Measurements from ENCODE around the gene OSBPL2. TPM values are rescaled to one million over a fixed set of nuclear protein-coding genes. Genes with fewer than 3 reads are reported as not detected.

Gene OSBPL2
- total RNA-seq (2014; rRNA removed; shearing (Covaris generic)) = 44.9 and 49.8 TPM in 2 replicates

DNA sequence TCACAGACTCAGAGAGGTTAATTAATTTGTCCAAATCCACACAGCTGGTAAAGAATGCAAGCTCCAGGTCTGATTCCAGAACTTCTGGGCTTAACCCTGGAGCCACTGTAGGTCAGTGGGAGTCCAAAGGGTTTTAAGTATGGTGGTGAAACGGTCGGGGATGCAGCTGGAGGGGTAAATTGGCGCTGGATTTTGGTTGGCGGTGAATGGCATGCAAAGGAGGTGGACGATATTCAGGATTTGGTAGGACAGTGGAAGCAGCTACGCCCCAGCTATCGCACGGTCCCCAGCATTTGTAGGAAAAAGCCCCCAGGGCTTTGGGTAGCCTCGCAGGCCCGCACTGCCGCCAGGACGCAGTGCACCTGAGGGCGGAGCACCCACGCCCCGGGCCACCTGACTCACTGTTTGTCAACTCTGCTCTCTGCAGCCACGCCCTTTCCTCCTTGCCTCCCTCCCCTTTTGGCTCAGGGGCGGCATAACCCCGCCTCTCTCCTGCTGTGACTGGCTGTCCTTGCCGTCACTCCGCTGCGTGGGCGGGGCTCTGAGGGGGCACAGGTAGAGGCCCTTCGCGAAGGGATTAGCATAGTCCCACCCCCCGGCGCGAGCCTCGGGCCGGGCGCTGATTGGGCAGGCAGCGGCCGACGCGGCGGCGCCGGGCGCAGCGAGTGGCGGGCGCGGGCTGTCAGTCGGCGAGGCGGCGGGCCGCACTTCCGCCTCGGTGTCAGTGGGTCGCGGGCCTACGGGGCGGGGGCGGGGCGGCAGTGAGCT, at the start of gene OSBPL2:
OSBPL2 (plus strand) TSS at position 721 of the 768 bp plus-strand sequence. CDS start 17,664 bp downstream, outside the sequence.
- peak; percentile 100 for DNase-seq (ENCODE audit: low spot score)

- no peak for DNase-seq (ENCODE audit: low spot score)
Observed at GRCh38 chr20:62190639-62191411, 47.5 kb upstream of the OSBPL2 start.

DNA sequence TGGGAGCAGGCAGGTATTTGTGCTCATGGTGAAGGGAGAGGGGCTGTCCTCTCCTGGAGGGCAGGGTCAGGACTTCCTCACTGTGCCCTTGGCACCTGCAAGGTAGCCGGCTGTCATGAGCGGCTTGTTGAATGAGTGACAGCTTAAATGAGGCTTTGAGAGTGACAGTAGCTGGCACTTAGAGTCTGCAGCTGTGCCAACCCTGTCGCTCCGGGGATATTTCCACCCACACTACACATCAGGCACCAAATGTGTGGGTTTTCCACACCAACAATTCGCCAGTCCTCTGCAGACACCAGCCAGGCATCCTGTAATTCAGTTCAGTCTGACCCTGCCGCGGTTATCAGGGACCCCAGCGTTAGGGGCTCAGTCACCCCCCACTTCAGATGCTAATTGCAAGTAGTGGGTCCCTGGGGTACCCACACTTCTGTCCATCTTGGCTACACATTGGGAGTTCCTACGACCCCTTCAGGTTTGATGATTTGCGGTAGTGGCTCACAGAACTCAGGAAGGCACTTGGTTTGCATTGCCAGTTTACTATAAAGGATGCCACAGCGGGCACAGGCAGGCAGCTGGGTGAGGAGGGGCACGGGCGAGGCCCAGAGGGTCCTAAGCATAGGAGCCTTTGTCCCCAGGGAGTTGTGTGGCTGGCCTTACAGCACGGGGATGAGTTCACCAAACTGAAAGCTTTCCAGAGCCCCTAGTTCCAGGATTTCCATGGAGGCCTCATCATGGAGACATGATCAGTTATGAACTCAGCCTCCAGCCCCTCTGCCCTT, 46.4 kb upstream of the OSBPL2 start:
- DNase-seq (ENCODE audit: low spot score) = no peak

DNA sequence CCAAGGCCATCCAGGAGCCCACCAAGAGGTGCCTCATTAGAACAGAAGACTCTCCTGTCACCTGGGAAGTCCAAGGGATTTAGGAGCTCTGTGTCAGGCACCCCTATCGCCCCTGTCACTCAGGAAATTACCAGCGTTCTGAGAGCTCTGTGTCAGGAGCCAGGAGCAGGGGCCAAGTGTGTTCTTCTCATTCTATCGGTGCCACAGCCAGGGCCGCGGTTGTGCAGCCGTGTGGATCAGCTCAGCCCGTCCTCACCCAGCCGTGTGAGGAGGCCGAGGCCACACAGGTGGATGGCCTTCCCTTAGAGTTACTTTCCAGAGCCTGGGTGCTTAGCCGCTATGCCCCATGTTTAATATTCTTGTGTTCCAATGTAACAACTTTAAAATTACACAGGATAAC, 45.7 kb upstream of the OSBPL2 start:
- no peak for DNase-seq (ENCODE audit: low spot score)

DNA sequence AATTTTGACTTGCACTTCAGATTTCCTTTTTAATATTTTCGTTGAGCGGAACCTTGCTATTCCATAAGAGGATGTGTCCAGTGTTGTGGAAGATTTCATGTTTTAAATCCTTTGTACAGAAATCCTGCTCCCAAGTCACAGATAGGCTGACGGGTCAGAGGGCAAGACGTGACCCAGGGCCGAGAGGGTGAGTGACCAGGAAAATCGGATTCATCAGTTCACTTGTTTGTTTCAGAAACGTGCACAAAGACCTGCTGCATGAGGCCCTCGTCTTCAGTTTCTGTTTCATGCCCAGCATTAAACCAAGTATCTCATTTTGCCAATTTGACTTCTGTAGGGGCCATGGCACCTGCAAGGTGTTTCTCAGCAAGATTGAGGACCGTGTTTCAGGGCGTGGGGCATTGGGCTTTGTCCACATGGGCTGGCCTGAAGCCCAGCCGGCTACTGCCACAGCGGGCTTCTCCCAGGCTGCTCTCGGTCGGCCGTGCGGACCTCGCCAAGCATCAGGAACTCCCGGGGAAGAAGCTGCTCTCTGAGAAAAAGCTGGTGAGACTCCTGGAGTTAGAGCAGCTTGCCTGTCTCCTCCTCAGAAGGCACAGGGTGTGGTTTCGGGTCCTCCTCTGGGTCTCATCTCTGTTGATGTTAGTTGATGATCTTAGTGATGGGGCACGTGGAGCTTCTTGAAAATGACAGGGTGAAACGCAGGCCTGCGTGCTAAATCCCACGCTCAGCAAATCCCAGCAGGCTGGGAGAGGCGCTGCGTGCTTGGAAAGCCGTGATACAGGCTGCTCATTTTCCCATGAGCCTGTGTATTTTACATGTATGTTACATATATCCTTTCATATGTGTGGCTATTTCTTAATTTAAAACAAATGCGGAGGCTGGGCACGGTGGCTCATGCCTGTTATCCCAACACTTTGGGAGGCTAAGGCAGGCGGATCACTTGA, 45.0 kb upstream of the OSBPL2 start:
- DNase-seq (ENCODE audit: low spot score) = no peak

GRCh38 chr20:62195075-62195405, 43.3 kb upstream of the OSBPL2 start:
- no peak for DNase-seq (ENCODE audit: low spot score)

DNA sequence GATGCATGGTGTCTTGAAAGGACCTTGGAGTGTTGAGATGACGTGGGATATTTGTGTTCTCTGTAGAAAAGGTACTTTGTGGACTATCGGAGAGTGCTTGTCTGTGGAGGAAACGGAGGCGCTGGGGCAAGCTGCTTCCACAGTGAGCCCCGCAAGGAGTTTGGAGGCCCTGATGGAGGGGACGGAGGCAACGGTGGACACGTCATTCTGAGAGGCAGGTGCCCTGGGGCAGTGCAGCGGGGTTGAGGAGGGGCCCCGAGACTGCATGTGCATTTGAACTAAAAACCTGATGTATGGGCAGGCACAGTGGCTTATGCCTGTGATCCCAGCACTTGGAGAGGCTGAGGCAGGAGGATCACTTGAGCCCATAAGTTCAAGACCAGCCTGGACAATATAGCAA, 42.6 kb upstream of the OSBPL2 start:
- DNase-seq (ENCODE audit: low spot score) = no peak

- no peak for DNase-seq (ENCODE audit: low spot score)
Observed at GRCh38 chr20:62196286-62196685, 42.0 kb upstream of the OSBPL2 start.

- no peak for DNase-seq (ENCODE audit: low spot score)
Observed at GRCh38 chr20:62197311-62197710, 41.0 kb upstream of the OSBPL2 start.

DNA sequence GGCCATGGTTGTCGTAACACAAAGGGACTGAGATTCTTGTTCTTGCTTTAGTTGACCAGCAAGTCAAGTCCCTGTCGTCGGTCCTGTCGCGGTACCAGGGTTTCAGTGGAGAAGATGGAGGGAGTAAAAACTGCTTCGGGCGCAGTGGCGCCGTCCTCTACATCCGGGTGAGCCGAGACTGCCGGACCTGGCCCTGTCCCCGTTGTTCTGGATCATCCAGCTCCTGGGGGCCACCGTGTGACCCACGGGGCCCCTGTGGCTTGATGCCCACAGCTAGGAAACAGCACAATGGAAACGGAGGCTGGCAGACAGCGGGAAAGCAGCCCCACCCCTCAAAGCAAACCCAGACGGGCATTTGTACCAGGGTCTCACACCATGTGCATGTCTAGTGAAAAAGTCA, 40.5 kb upstream of the OSBPL2 start:
- DNase-seq (ENCODE audit: low spot score) = no peak

- no peak for DNase-seq (ENCODE audit: low spot score)
Observed at GRCh38 chr20:62198496-62198895, 39.8 kb upstream of the OSBPL2 start.

DNA sequence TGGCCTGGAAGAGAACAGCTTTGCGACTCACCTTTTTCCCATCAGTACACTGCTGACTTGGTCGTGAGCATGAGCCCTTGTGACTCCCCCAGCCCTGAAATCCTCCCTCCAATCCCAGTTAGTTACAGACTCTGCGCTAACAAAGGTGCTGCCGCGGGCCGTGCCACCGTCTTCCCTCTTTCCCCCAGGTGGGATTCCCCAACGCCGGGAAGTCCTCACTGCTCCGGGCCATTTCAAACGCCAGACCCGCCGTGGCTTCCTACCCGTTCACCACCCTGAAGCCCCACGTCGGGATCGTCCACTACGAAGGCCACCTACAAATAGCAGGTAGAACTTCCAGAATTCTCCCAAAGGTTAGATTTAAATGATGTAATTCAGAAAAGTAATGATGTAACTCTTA, 39.4 kb upstream of the OSBPL2 start:
- DNase-seq (ENCODE audit: low spot score) = no peak

GRCh38 chr20:62200491-62201172, 37.7 kb upstream of the OSBPL2 start:
- DNase-seq (ENCODE audit: low spot score) = no peak

GRCh38 chr20:62201173-62202082, 36.9 kb upstream of the OSBPL2 start:
- no peak for DNase-seq (ENCODE audit: low spot score)

- no peak for DNase-seq (ENCODE audit: low spot score)
Observed at GRCh38 chr20:62202083-62202395, 36.3 kb upstream of the OSBPL2 start.

DNA sequence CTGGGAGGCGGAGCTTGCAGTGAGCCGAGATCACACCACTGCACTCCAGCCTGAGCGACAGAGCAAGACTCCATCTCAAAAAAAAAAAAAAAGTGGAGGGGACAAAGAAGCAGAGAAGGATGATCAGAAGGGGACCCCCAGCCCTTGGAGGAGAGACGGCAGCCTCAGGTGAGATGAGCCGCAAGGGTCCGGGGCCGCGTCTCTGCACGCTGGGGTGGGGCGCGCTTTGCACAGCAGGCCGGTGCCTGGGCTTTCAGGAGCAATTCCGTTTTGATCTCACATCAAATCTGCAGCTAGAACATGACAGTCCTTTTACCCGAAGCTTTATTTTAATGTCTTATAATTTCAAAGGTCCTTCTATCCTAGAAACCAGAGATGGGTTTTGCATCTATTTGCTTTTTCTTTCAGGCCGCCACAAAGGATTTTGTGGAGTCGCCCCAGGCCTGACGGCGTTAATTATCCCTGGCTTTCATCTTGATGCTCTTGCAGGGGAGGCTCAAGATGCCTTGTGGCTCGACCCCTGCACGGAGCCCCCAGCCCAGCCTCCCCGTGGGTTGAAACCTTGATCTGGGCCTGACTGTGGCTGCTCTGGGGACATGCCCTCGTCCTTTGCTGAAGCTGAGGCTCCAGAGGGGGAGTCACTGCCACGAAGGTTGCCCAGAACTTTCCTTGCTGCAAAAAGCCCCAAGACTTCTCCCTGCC, 35.5 kb upstream of the OSBPL2 start:
- no peak for DNase-seq (ENCODE audit: low spot score)

GRCh38 chr20:62203378-62204030, 34.8 kb upstream of the OSBPL2 start:
- no peak for DNase-seq (ENCODE audit: low spot score)

- no peak for DNase-seq (ENCODE audit: low spot score)
Observed at GRCh38 chr20:62205618-62206387, 32.5 kb upstream of the OSBPL2 start.
